ENCODE data around the gene ICOSLG. TPM values are rescaled to one million over a fixed set of nuclear protein-coding genes. Genes with fewer than 3 reads are reported as not detected.
"Not testable (repeated sequence)": the region's sequence is repeated elsewhere in the genome, so short reads cannot be mapped to it uniquely, and the experiment has no call there.

Gene ICOSLG, protein sequence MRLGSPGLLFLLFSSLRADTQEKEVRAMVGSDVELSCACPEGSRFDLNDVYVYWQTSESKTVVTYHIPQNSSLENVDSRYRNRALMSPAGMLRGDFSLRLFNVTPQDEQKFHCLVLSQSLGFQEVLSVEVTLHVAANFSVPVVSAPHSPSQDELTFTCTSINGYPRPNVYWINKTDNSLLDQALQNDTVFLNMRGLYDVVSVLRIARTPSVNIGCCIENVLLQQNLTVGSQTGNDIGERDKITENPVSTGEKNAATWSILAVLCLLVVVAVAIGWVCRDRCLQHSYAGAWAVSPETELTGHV
- 0.22 and 0.25 TPM in 2 replicates for total RNA-seq (ENCODE audit: low replicate concordance)

- H3K4me3 ChIP-seq; H3K36me3 ChIP-seq; H3K9me3 ChIP-seq (ENCODE audit: low read depth); H3K4me3 Mint-ChIP-seq; H3K9ac ChIP-seq; H3K9me3 Mint-ChIP-seq; H3K79me2 ChIP-seq (ENCODE audit: low read depth); H3K27me3 Mint-ChIP-seq (ENCODE audit: insufficient read depth, low read depth); H3K4me2 ChIP-seq; H3K27ac ChIP-seq; H3K36me3 Mint-ChIP-seq; H3K4me1 ChIP-seq; H3K27me3 ChIP-seq; H4K20me1 ChIP-seq (ENCODE audit: low read depth); H3K27ac Mint-ChIP-seq; H3K4me1 Mint-ChIP-seq; H3F3A ChIP-seq (ENCODE audit: low read depth); DNase-seq (ENCODE audit: low spot score); H2AFZ ChIP-seq (replicated peaks): not testable (repeated sequence)
Observed at GRCh38 chr21:44240842-44241241, at the start of gene ICOSLG. TSS of gene ICOSLG (minus strand) at chr21:44240943. CDS start at chr21:44240817, 126 bp downstream.

- TF ChIP-seq EZH2 (IDR thresholded peaks at IDR 0.05) (no peak), CTCF (IDR thresholded peaks at IDR 0.05) (no peak), EZH2phosphoT487 (IDR thresholded peaks at IDR 0.05) (no peak)
- Histone ChIP-seq H3K9ac (no peak overlapping the region), H3K4me1 (peaks cover 5% of the 10 kb centered on the region), H3K36me3 (no peaks in the 10 kb centered on the region), H3K4me3 (no peak overlapping the region), H4K20me1 (ENCODE audit: low read depth) (peaks cover 5% of the 10 kb centered on the region), H3K27me3 (peaks cover 32% of the 10 kb centered on the region), H3F3A (ENCODE audit: low read depth) (no peaks in the 10 kb centered on the region), H3K79me2 (ENCODE audit: low read depth) (no peaks in the 10 kb centered on the region), H3K4me2 (no peak overlapping the region), H3K27ac (no peak overlapping the region), H3K9me3 (ENCODE audit: low read depth) (no peaks in the 10 kb centered on the region), H2AFZ (replicated peaks) (no peak overlapping the region)
- Mint-ChIP-seq H3K36me3 (no peaks in the 10 kb centered on the region), H3K4me1 (peaks cover 1% of the 10 kb centered on the region), H3K4me3 (no peak overlapping the region), H3K9me3 (no peaks in the 10 kb centered on the region), H3K27me3 (ENCODE audit: insufficient read depth, low read depth) (peaks cover 3% of the 10 kb centered on the region), H3K27ac (no peak overlapping the region)
- DNase-seq (ENCODE audit: low spot score): no peak
Observed at GRCh38 chr21:44289381-44290010, 48.8 kb upstream of the ICOSLG start.

GRCh38 chr21:44288251-44289110, 47.7 kb upstream of the ICOSLG start:
- Histone ChIP-seq H3K79me2 (ENCODE audit: low read depth) (no peaks in the 10 kb centered on the region), H3K4me1 (peaks cover 11% of the 10 kb centered on the region), H2AFZ (replicated peaks) (no peak overlapping the region), H3K4me3 (no peak overlapping the region), H3F3A (ENCODE audit: low read depth) (peaks cover 6% of the 10 kb centered on the region), H3K36me3 (no peaks in the 10 kb centered on the region), H4K20me1 (ENCODE audit: low read depth) (peaks cover 15% of the 10 kb centered on the region), H3K27me3 (peaks cover 42% of the 10 kb centered on the region), H3K4me2 (no peak overlapping the region), H3K9me3 (ENCODE audit: low read depth) (no peaks in the 10 kb centered on the region), H3K27ac (no peak overlapping the region), H3K9ac (no peak overlapping the region)
- H3K4me3 Mint-ChIP-seq: no peak overlapping the region
- H3K27ac Mint-ChIP-seq: peak overlapping the region; percentile 29
- peaks cover 11% of the 10 kb centered on the region for H3K4me1 Mint-ChIP-seq
- peaks cover 3% of the 10 kb centered on the region for H3K27me3 Mint-ChIP-seq (ENCODE audit: insufficient read depth, low read depth)
- TF ChIP-seq EZH2 (IDR thresholded peaks at IDR 0.05) (no peak), EZH2phosphoT487 (IDR thresholded peaks at IDR 0.05) (no peak), CTCF (IDR thresholded peaks at IDR 0.05) (no peak)
- H3K36me3 Mint-ChIP-seq: no peaks in the 10 kb centered on the region
- H3K9me3 Mint-ChIP-seq: no peaks in the 10 kb centered on the region
- no peak for DNase-seq (ENCODE audit: low spot score)
